Mesendoderm (in vitro differentiated cells): ENCODE results near the gene S1PR5.

ENCODE experiments used
- DNase-seq: peaks from one replicate; pipeline ENCODE4 v3.0.0; 2013
- H2AK5ac ChIP-seq: 2 replicates; pipeline ENCODE4 v1.6.1; 2013; ENCODE audit warnings: low read length, inconsistent platforms
- H2BK120ac ChIP-seq: 2 replicates; pipeline ENCODE4 v1.6.1; 2013; ENCODE audit warnings: low read depth, mild to moderate bottlenecking, low read length, moderate library complexity, mixed read lengths
- H2BK15ac ChIP-seq: replicated peaks from 2 replicates; pipeline ENCODE4 v1.6.1; 2013; ENCODE audit warnings: low read depth, mild to moderate bottlenecking, moderate library complexity
- H2BK5ac ChIP-seq: 2 replicates; pipeline ENCODE4 v1.6.1; 2013; ENCODE audit warnings: low read length, inconsistent platforms
- H3K18ac ChIP-seq: 2 replicates; pipeline ENCODE4 v1.6.1; 2013; ENCODE audit warnings: mild to moderate bottlenecking, low read length, mixed read lengths
- H3K23ac ChIP-seq: one replicate; pipeline ENCODE4 v1.6.1; 2013; ENCODE audit warnings: low read length
- H3K27ac ChIP-seq: 2 replicates; pipeline ENCODE4 v1.5.1; 2013; ENCODE audit warnings: low read depth, mild to moderate bottlenecking, inconsistent platforms, low read length, moderate library complexity
- H3K27me3 ChIP-seq: 2 replicates; pipeline ENCODE4 v1.6.1; 2013; ENCODE audit warnings: low read length, control low read depth, mild to moderate bottlenecking, inconsistent platforms; ENCODE audit not compliant: insufficient read depth, poor library complexity
- H3K36me3 ChIP-seq: 2 replicates; pipeline ENCODE4 v1.6.1; 2013; ENCODE audit warnings: low read length, inconsistent platforms; ENCODE audit not compliant: control insufficient read depth, insufficient read depth
- H3K4ac ChIP-seq: one replicate; pipeline ENCODE4 v1.6.1; 2013; ENCODE audit warnings: low read depth, mild to moderate bottlenecking, low read length, moderate library complexity
- H3K4me1 ChIP-seq: 2 replicates; pipeline ENCODE4 v1.6.1; 2013; ENCODE audit warnings: low read depth, low read length, inconsistent platforms; ENCODE audit not compliant: control insufficient read depth
- H3K4me2 ChIP-seq: 2 replicates; pipeline ENCODE4 v1.6.1; 2013; ENCODE audit warnings: low read length
- H3K4me3 ChIP-seq: 2 replicates; pipeline ENCODE4 v1.5.1; 2013; ENCODE audit warnings: mild to moderate bottlenecking, low read length
- H3K56ac ChIP-seq: one replicate; pipeline ENCODE4 v1.6.1; 2013; ENCODE audit warnings: low read length
- H3K79me1 ChIP-seq: 2 replicates; pipeline ENCODE4 v1.6.1; 2013; ENCODE audit warnings: low read length, inconsistent platforms
- H3K79me2 ChIP-seq: 2 replicates; pipeline ENCODE4 v1.6.1; 2013; ENCODE audit warnings: mild to moderate bottlenecking, low read length; ENCODE audit not compliant: control insufficient read depth, insufficient read depth
- H3K9ac ChIP-seq: 2 replicates; pipeline ENCODE4 v1.6.1; 2013; ENCODE audit warnings: low read length, inconsistent platforms
- H4K5ac ChIP-seq: one replicate; pipeline ENCODE4 v1.6.1; 2013; ENCODE audit warnings: low read length
- H4K8ac ChIP-seq: one replicate; pipeline ENCODE4 v1.6.1; 2013; ENCODE audit warnings: low read depth, mild to moderate bottlenecking, control low read depth, low read length, moderate library complexity
- WGBS: extraction: QIAGEN DNeasy Blood & Tissue Kit; methylation state at CpG from one replicate; pipeline ENCODE4 v1.1.7; 2013; ENCODE audit warnings: low lambda C conversion rate, missing lambda C conversion rate; ENCODE audit not compliant: insufficient coverage; ENCODE audit errors: extremely low coverage; 5-methylcytosine and 5-hydroxymethylcytosine counted together

Gene S1PR5

DNA sequence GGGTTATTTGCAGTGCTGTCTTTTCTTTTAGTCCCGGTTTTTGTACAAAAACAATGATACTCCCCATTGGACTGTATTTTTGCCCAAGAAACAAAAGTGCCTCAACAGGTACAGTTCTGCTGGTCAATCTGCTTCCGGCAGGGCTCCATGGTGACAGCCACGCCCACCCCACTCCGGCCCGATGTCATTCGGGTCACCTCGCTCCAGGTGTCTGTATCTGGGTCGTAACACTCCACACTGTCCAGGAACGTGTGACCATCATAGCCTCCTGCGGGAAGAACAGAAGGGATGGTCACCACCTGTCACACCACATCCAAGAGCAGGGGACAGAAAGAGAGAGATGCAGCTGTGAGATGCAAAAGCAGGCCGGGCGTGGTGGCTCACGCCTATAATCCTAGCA, 30.7 kb downstream of the S1PR5 start:
- H3K36me3 ChIP-seq: peaks cover 11% of the 10 kb centered on the region
- WGBS: no CpG with 5 or more reads among the region's 13 CpGs

GRCh38 chr19:10478903-10479384, 38.3 kb downstream of the S1PR5 start:
- H3K79me2 ChIP-seq: no peaks in the 10 kb centered on the region
- H2BK15ac ChIP-seq: no peak overlapping the region
- H4K8ac ChIP-seq: no peak overlapping the region
- H3K27ac ChIP-seq: no peak overlapping the region
- no peaks in the 10 kb centered on the region for H3K27me3 ChIP-seq
- H3K4me2 ChIP-seq: no peak overlapping the region
- peak; percentile 96 for DNase-seq
- H3K56ac ChIP-seq: peak overlapping the region; percentile 34
- H3K18ac ChIP-seq: no peak overlapping the region
- H2BK120ac ChIP-seq: no peak overlapping the region
- H2AK5ac ChIP-seq: no peak overlapping the region
- no peak overlapping the region for H3K23ac ChIP-seq
- no peaks in the 10 kb centered on the region for H3K79me1 ChIP-seq
- H3K4me3 ChIP-seq: no peak overlapping the region
- H3K36me3 ChIP-seq: no peaks in the 10 kb centered on the region
- H3K4me1 ChIP-seq: no peaks in the 10 kb centered on the region
- H4K5ac ChIP-seq: no peak overlapping the region
- no peak overlapping the region for H3K4ac ChIP-seq
- peak overlapping the region; percentile 49 for H3K9ac ChIP-seq
- WGBS: no CpG with 5 or more reads among the region's 36 CpGs
- H2BK5ac ChIP-seq: no peak overlapping the region

More for the DNA sequence above, 30.7 kb downstream of the S1PR5 start:
- Histone ChIP-seq H3K9ac (no peak overlapping the region), H3K4me2 (no peak overlapping the region), H2AK5ac (no peak overlapping the region), H3K27ac (no peak overlapping the region), H3K79me1 (peaks cover 7% of the 10 kb centered on the region), H3K4me3 (no peak overlapping the region), H3K56ac (no peak overlapping the region), H4K5ac (no peak overlapping the region), H3K27me3 (no peaks in the 10 kb centered on the region), H2BK15ac (no peak overlapping the region), H3K23ac (no peak overlapping the region), H3K4me1 (no peaks in the 10 kb centered on the region), H3K79me2 (peaks cover 5% of the 10 kb centered on the region), H2BK120ac (no peak overlapping the region), H2BK5ac (no peak overlapping the region), H4K8ac (no peak overlapping the region), H3K18ac (no peak overlapping the region), H3K4ac (no peak overlapping the region)
- DNase-seq: no peak

DNA sequence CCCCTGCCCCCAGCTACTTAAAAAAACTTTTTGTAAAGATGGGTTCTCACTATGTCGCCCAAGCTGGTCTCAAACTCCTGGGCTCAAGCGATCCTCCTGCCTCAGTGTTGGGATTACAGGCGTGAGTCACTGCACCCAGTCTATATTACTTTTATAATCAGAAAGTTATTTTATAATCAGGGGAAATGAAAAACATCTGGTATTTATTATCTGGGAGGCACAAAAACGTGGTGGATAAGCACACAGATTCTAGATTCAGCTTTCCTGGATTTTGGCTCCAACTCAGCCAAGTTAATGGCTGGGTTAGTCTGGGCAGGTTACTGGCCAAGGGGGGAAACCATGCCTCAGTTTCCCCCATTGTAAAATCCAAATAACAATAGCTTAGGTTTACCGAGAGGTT, 38.8 kb downstream of the S1PR5 start:
- Histone ChIP-seq H3K4me1 (no peaks in the 10 kb centered on the region), H3K4ac (no peak overlapping the region), H4K5ac (no peak overlapping the region), H3K4me3 (no peak overlapping the region), H2AK5ac (no peak overlapping the region), H3K27me3 (no peaks in the 10 kb centered on the region), H2BK120ac (no peak overlapping the region), H2BK5ac (no peak overlapping the region), H3K56ac (no peak overlapping the region), H4K8ac (peak overlapping the region; percentile 13), H3K18ac (no peak overlapping the region), H3K79me2 (no peaks in the 10 kb centered on the region), H2BK15ac (no peak overlapping the region), H3K23ac (no peak overlapping the region), H3K36me3 (no peaks in the 10 kb centered on the region), H3K27ac (no peak overlapping the region), H3K79me1 (no peaks in the 10 kb centered on the region), H3K4me2 (no peak overlapping the region), H3K9ac (no peak overlapping the region)
- no CpG with 5 or more reads among the region's 5 CpGs for WGBS
- DNase-seq: no peak

DNA sequence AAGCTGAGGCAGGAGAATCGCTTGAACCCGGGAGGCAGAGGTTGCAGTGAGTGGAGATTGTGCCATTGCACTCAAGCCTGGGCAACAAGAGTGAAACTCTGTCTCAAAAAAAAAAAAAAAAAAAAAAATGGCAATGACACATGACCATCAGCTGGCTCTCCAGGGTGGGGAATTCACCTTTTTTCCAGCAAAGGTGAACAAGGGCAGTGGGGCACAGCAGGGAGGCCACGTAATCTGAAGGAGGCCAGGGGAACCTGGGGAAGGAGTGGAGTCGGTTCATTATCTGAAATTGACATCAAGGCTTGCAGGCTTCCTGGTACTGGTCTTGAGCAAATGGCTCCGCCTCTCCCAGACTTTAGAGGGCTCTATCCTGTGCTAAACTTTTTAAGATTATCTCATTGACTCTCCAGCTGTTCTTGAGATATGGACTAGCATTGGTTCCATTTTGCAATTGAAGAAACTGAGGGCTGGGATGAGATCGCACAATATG, 42.2 kb downstream of the S1PR5 start:
- Histone ChIP-seq H3K4ac (no peak overlapping the region), H3K4me3 (no peak overlapping the region), H2BK5ac (no peak overlapping the region), H2BK120ac (no peak overlapping the region), H3K4me2 (no peak overlapping the region), H2BK15ac (no peak overlapping the region), H3K27ac (no peak overlapping the region), H4K5ac (no peak overlapping the region), H3K79me2 (no peaks in the 10 kb centered on the region), H3K79me1 (no peaks in the 10 kb centered on the region), H3K36me3 (no peaks in the 10 kb centered on the region), H3K9ac (no peak overlapping the region), H4K8ac (no peak overlapping the region), H3K23ac (no peak overlapping the region), H3K56ac (no peak overlapping the region), H2AK5ac (no peak overlapping the region), H3K18ac (no peak overlapping the region), H3K27me3 (no peaks in the 10 kb centered on the region), H3K4me1 (no peaks in the 10 kb centered on the region)
- peak; percentile 48 for DNase-seq
- no CpG with 5 or more reads among the region's 6 CpGs for WGBS

GRCh38 chr19:10473192-10473591, 44.1 kb downstream of the S1PR5 start:
- Histone ChIP-seq H3K36me3 (no peaks in the 10 kb centered on the region), H4K5ac (no peak overlapping the region), H3K18ac (no peak overlapping the region), H2AK5ac (no peak overlapping the region), H3K4me2 (no peak overlapping the region), H2BK120ac (no peak overlapping the region), H3K56ac (no peak overlapping the region), H3K79me1 (no peaks in the 10 kb centered on the region), H3K4me3 (no peak overlapping the region), H3K27ac (no peak overlapping the region), H2BK15ac (no peak overlapping the region), H4K8ac (no peak overlapping the region), H3K23ac (no peak overlapping the region), H3K4me1 (no peaks in the 10 kb centered on the region), H2BK5ac (no peak overlapping the region), H3K9ac (no peak overlapping the region), H3K27me3 (no peaks in the 10 kb centered on the region), H3K4ac (no peak overlapping the region), H3K79me2 (no peaks in the 10 kb centered on the region)
- DNase-seq: no peak
- no CpG with 5 or more reads among the region's 5 CpGs for WGBS

DNA sequence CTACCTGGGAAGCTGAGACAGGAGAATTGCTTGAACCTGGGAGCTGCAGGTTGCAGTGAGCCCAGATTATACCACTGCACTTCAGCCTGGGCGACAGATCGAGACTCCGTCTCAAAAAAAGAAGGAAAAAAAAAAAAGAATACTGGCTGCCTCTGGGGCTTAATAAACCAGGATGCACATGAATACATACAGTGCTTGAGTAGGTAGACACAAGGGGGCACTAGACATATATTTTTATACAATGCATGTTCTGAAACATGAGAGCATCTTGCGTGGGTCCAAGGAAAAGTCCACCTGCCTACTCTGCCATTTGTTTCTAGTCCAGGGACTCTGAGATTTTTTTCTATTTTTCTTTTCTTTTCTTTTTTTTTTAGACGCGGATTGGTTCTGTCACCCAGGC, 45.3 kb downstream of the S1PR5 start:
- no peak overlapping the region for H3K56ac ChIP-seq
- H3K79me1 ChIP-seq: no peaks in the 10 kb centered on the region
- no peaks in the 10 kb centered on the region for H3K27me3 ChIP-seq
- H3K4me1 ChIP-seq: no peaks in the 10 kb centered on the region
- no peak overlapping the region for H2BK5ac ChIP-seq
- H3K23ac ChIP-seq: no peak overlapping the region
- no peak overlapping the region for H3K27ac ChIP-seq
- H3K4ac ChIP-seq: no peak overlapping the region
- no peaks in the 10 kb centered on the region for H3K79me2 ChIP-seq
- no peak overlapping the region for H3K4me3 ChIP-seq
- no CpG with 5 or more reads among the region's 6 CpGs for WGBS
- no peak overlapping the region for H3K18ac ChIP-seq
- H2BK120ac ChIP-seq: no peak overlapping the region
- no peak overlapping the region for H2AK5ac ChIP-seq
- H3K9ac ChIP-seq: no peak overlapping the region
- no peak overlapping the region for H4K8ac ChIP-seq
- H2BK15ac ChIP-seq: no peak overlapping the region
- H4K5ac ChIP-seq: no peak overlapping the region
- DNase-seq: no peak
- H3K36me3 ChIP-seq: no peaks in the 10 kb centered on the region
- H3K4me2 ChIP-seq: no peak overlapping the region
